GM18526 (cell line): ENCODE results near the gene OSBPL1A.

Experiments used
- POLR2A ChIP-seq: IDR thresholded peaks from 3 replicates; pipeline ENCODE4 v1.6.1; 2011; ENCODE audit not compliant: insufficient read length; ENCODE audit errors: extremely low read depth

The OSBPL1A gene

GRCh38 chr18:24200494-24201290, 196.9 kb downstream of the OSBPL1A start:
- TF ChIP-seq POLR2A = no peak

DNA sequence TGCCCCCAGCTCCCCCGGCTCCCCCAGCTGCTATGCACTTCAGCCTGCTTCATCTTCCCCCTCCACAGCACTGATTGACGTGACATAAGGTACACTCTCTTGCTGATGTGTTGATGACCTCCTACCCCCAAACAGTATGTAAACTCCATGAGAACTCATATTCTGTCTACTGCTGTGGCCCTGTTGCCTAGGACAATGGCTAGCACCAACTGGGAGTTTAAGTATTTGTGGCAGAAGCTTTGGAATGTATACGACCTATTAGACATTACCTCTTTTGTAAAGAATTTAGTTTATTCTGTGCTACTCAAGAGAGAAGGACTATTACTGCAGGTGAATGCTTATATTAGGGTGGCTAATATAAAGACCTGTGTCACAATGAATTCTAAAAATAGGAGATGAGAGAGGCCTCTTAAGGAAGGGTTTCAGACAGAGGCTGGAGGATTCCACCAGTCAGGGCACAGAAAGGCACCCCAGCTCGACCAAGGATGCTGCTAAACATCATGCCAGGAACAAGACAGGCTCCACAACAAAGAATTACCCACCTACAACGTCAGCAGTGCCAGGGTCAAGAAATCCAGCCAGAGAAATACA, 198.2 kb downstream of the OSBPL1A start:
- no peak for TF ChIP-seq POLR2A

DNA sequence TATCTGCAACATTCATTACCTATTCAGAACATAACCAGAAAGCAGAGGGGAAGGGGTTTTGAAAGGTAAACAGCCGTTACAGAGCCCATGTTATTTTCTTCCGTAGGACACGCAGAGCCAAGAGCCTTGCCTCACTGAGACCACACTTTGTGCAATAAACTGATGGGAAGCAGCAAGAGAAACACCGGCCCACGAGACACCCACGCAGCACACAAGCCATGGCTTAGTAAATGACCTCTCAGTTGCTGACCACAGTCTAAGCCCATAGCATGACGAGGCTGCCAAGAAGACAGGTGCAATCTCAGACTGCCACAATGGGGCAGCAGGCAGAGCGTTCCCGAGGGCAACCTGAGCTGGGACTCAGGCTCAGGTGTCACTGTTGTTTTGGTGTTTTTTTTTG, 199.2 kb downstream of the OSBPL1A start:
- no peak for TF ChIP-seq POLR2A

DNA sequence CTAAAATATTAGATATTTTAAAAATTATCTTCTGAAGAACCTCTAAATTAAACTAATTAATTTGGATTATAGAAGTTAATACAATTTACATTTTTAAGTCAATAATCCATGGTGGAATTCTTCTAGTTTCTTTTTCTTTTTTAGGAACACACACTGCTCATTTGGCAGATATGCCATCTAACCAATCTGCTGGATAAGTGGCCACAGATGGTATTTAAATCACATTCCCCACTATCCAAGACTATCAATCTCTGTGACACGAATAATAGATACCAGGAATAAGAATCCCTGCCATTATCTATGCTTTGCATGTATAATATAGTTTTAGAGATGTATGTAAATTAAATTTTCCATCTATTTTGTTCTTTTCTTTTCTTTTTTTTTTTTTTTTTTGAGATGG, 200.2 kb downstream of the OSBPL1A start:
- TF ChIP-seq POLR2A = no peak

GRCh38 chr18:24196764-24197163, 200.9 kb downstream of the OSBPL1A start:
- no peak for TF ChIP-seq POLR2A

DNA sequence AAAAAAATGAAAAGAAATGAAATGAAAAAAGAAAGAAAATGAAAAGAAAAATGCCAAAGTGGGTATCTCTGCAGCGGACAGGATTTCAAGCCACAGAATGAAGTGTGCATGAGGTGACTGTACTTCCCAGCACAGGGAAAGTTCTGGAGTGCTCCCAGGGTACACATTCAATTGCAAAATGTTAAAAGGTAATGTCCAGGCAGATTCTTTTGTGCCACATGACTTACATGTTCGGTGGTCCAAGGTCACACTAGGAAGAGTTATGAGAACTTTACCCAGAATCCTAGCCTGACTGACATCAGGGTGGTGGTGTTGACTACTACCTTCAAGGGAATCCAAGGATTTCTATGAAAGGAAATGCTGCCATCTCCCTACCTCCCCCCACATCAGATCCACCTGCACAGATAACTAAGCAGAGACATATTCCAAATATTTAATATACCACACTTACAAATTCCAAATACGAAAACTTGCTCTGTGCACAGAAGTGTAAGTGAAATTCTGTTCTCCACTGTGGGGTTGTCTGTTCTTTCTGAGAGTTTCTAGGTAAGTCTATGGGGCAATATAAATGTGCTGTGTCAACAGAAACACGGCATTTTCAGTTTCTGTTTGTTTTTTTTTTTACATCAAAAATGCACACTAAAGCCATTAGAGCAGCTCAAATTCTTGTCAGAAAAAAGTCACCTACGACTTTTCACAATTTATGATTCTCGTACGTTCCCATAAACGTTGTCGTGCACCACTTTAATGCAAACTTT, 202.1 kb downstream of the OSBPL1A start:
- TF ChIP-seq POLR2A = no peak

GRCh38 chr18:24190590-24190989, 207.0 kb downstream of the OSBPL1A start:
- TF ChIP-seq POLR2A = no peak

DNA sequence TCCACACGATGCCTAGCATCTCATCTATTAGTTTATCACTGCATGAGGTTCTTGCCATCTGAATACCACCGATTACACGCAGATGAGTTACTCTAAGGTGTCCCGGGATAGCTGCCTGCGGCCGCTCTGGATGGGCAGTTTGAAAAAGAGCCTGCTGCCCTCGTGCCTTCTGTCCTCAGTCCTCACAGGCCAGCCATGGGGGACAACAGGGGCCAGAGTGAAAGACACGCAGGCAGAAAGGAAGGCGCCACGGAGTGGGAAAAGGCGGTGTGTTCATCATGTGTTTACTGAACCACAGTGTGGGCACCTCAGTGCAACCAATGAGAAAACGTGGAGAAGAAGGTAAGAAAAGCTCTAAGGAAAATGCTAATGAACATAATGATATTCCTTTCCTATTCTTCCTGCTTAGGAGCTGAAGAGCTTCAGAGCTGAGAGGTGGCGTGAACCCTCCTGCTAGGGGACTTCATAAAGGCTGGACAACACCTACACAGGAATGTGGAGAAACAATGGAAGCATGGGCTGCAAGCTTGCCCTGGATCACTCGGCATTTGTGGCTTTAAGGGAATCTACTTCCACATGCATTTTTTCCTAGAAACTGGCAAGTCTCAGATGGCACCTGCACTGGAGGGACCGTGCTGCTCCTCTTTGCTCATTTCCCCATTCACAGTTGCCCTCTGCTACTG, 207.8 kb downstream of the OSBPL1A start:
- TF ChIP-seq POLR2A = no peak

- TF ChIP-seq POLR2A = no peak
These were observed 208.6 kb downstream of the OSBPL1A start for GRCh38 chr18:24189007-24189528.

DNA sequence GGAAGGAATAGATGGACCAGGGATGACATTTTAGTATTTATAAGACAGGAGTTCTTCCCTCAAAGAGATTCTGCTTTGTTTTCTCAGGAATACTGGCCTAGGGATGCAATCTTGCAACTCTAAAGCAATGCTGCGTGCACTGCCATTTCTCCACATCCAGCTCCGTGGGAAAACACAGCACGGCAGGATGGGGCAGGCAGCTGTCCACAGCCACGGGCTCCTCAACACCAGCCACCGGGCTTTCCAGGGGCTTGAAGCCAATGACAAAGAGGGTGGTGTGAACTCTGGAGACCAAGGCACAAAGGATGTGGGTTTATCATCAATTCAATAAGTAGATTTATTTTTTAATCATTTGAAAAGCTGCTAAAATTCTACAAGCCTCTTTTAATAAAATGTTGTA, 209.5 kb downstream of the OSBPL1A start:
- TF ChIP-seq POLR2A = no peak

DNA sequence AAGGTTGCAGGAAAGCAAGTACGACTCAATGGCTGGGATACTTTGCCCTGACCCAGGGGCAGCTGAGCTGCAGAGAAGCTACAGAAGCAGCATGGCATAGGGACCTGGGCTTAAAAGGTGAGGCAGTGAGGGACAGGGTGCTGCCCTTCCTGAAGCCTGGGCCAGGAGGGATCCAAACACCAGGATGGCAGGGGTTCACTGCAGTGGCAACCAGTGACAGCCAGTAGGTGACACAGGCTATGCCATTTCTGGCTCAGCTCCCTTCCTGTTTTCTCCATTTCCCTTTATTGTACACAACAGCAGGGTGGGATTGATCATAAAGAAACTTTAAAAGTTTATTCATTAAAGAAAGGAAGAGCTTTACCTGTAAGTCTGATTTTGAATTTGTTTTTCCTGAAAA, 209.9 kb downstream of the OSBPL1A start:
- TF ChIP-seq POLR2A = no peak

- TF ChIP-seq POLR2A = no peak
These were observed 210.6 kb downstream of the OSBPL1A start for GRCh38 chr18:24187049-24187448.

DNA sequence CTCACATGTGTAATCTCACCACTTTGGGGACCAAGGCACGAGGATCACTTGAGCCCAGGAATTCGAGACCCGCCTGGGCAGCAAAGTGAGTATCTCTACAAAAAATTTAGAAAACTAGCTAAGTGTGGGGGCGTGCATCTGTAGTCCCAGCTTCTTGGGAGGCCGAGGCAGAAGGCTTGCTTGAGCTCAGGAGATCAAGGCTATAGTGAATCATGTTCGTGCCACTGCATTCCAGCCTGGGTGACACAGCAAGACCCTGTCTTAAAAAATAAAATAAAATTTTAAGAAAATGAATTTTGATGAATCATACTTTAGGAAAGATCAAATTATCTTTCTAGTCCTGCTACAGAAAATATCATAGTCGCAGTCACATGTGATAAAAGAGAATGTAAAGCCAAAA, 211.8 kb downstream of the OSBPL1A start:
- TF ChIP-seq POLR2A = no peak

DNA sequence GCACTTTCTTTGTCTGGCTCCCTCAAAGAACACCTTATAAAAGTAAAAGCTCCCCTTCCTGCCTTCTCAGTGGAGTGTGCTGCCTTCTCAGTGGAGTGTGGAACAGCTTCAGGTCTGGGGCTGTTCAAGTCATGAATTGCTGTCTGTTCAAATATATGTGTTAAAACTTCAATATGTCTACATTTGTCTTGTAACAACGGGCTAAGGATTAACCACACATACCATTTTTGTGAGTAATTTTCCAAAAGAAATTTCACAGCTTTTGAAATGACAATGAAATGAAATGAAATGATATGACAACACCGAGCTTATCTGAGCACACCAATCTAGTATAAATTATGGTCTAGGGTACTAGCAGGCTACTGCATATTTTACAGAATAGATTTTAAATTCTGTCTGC, 215.8 kb downstream of the OSBPL1A start:
- TF ChIP-seq POLR2A = no peak

- TF ChIP-seq POLR2A = no peak
These were observed 217.6 kb downstream of the OSBPL1A start for GRCh38 chr18:24180048-24180447.
